Measurements from ENCODE around the gene RCAN3.
"Not testable (repeated sequence)": the region's sequence is repeated elsewhere in the genome, so short reads cannot be mapped to it uniquely, and the experiment has no call there.

The RCAN3 gene

GRCh38 chr1:24544239-24544638 is 41.6 kb downstream of the RCAN3 start:
- no peak overlapping the region for H2AFZ ChIP-seq (ENCODE audit: low read depth)
- TF ChIP-seq CTCF (conservative IDR thresholded peaks at IDR 0.05; ENCODE audit: low read depth, low read length), result no peak
- no peak overlapping the region for H3K27ac ChIP-seq
- H3K36me3 ChIP-seq (ENCODE audit: insufficient read depth), result no peaks in the 10 kb centered on the region
- no peak overlapping the region for H3K4me3 ChIP-seq (IDR thresholded peaks at IDR 0.05; ENCODE audit: insufficient read depth, low read depth, low read length)
- no peak overlapping the region for H3K4me2 ChIP-seq
- no peaks in the 10 kb centered on the region for H4K20me1 ChIP-seq (ENCODE audit: insufficient read depth)
- no peaks in the 10 kb centered on the region for H3K27me3 ChIP-seq (ENCODE audit: insufficient read depth, low read depth)
- H3K9ac ChIP-seq, result no peak overlapping the region
- H3K79me2 ChIP-seq (ENCODE audit: insufficient read depth, low read depth), result no peaks in the 10 kb centered on the region
- peaks cover 14% of the 10 kb centered on the region for H3K4me1 ChIP-seq (ENCODE audit: low read depth, poor library complexity, severe bottlenecking)

- Histone ChIP-seq H2AFZ (ENCODE audit: low read depth) (no peak overlapping the region), H3K4me1 (ENCODE audit: low read depth, poor library complexity, severe bottlenecking) (peaks cover 11% of the 10 kb centered on the region), H3K4me3 (IDR thresholded peaks at IDR 0.05; ENCODE audit: insufficient read depth, low read depth, low read length) (no peak overlapping the region), H3K27ac (no peak overlapping the region), H3K27me3 (ENCODE audit: insufficient read depth, low read depth) (no peaks in the 10 kb centered on the region), H3K4me2 (no peak overlapping the region), H3K9ac (no peak overlapping the region), H3K36me3 (ENCODE audit: insufficient read depth) (no peaks in the 10 kb centered on the region), H4K20me1 (ENCODE audit: insufficient read depth) (no peaks in the 10 kb centered on the region), H3K79me2 (ENCODE audit: insufficient read depth, low read depth) (no peaks in the 10 kb centered on the region)
- TF ChIP-seq CTCF (conservative IDR thresholded peaks at IDR 0.05; ENCODE audit: low read depth, low read length), result no peak
Measured at GRCh38 chr1:24545662-24546061, 43.0 kb downstream of the RCAN3 start.

GRCh38 chr1:24547195-24547594 is 44.6 kb downstream of the RCAN3 start:
- Histone ChIP-seq H2AFZ (ENCODE audit: low read depth) (no peak overlapping the region), H3K4me1 (ENCODE audit: low read depth, poor library complexity, severe bottlenecking) (no peaks in the 10 kb centered on the region), H3K4me3 (IDR thresholded peaks at IDR 0.05; ENCODE audit: insufficient read depth, low read depth, low read length) (no peak overlapping the region)

GRCh38 chr1:24548070-24548469 is 45.4 kb downstream of the RCAN3 start:
- Histone ChIP-seq H3K4me2 (no peak overlapping the region), H3K79me2 (ENCODE audit: insufficient read depth, low read depth) (no peaks in the 10 kb centered on the region), H3K4me3 (IDR thresholded peaks at IDR 0.05; ENCODE audit: insufficient read depth, low read depth, low read length) (no peak overlapping the region), H3K9ac (no peak overlapping the region), H3K4me1 (ENCODE audit: low read depth, poor library complexity, severe bottlenecking) (no peaks in the 10 kb centered on the region), H2AFZ (ENCODE audit: low read depth) (no peak overlapping the region), H4K20me1 (ENCODE audit: insufficient read depth) (no peaks in the 10 kb centered on the region), H3K27me3 (ENCODE audit: insufficient read depth, low read depth) (no peaks in the 10 kb centered on the region), H3K27ac (no peak overlapping the region), H3K36me3 (ENCODE audit: insufficient read depth) (no peaks in the 10 kb centered on the region)
- TF ChIP-seq CTCF (conservative IDR thresholded peaks at IDR 0.05; ENCODE audit: low read depth, low read length), result no peak

More at GRCh38 chr1:24547195-24547594, 44.6 kb downstream of the RCAN3 start:
- Histone ChIP-seq H3K36me3 (ENCODE audit: insufficient read depth) (no peaks in the 10 kb centered on the region), H3K27ac (no peak overlapping the region), H3K9ac (no peak overlapping the region), H4K20me1 (ENCODE audit: insufficient read depth) (no peaks in the 10 kb centered on the region), H3K27me3 (ENCODE audit: insufficient read depth, low read depth) (no peaks in the 10 kb centered on the region), H3K4me2 (no peak overlapping the region), H3K79me2 (ENCODE audit: insufficient read depth, low read depth) (no peaks in the 10 kb centered on the region)
- TF ChIP-seq CTCF (conservative IDR thresholded peaks at IDR 0.05; ENCODE audit: low read depth, low read length), result no peak

- H3K79me2 ChIP-seq (ENCODE audit: insufficient read depth, low read depth); H4K20me1 ChIP-seq (ENCODE audit: insufficient read depth); H2AFZ ChIP-seq (ENCODE audit: low read depth); H3K4me1 ChIP-seq (ENCODE audit: low read depth, poor library complexity, severe bottlenecking); H3K36me3 ChIP-seq (ENCODE audit: insufficient read depth); H3K9ac ChIP-seq; H3K27me3 ChIP-seq (ENCODE audit: insufficient read depth, low read depth); H3K27ac ChIP-seq; H3K4me2 ChIP-seq; H3K4me3 ChIP-seq (IDR thresholded peaks at IDR 0.05; ENCODE audit: insufficient read depth, low read depth, low read length): not testable (repeated sequence)
Measured at GRCh38 chr1:24549210-24549609, 46.6 kb downstream of the RCAN3 start.

Measured in KMS-11 (cell line).